ENCODE results near the gene ANKRD12. TPM values are rescaled to one million over a fixed set of nuclear protein-coding genes. Genes with fewer than 3 reads are reported as not detected.
"Not testable (repeated sequence)": the region's sequence is repeated elsewhere in the genome, so short reads cannot be mapped to it uniquely, and the experiment has no call there.

Gene ANKRD12
- total RNA-seq, 4 donors from 2014 or later: 43.5 to 59.7 (median 52.7) TPM

DNA sequence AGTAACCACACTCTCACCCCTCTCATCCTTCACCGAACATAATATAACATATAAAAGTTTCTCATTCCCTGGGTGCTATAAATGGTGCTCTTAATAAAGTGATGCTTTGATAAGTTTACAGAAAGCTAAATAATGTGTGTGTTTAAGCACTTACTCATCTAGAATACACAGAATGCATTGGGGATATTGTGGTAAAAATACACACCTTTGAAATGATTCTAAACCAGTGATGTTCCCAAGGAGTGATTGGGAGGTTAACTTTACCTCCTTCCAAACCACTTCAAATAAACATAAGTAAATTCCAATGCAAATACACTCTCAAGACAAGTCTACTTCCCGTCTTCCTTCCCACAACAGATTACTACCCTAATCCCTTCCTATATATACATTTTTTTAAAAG is 112.7 kb downstream of the ANKRD12 start:
- Histone ChIP-seq H3K4me3 (no peak overlapping the region), H3K36me3 (peaks cover 0 to 79% (median 12%) of the 10 kb centered on the region in 3 donors), H3K27me3 (no peaks in the 10 kb centered on the region), H3K4me1 (no peaks in the 10 kb centered on the region), H3K9me3 (peaks cover 0 to 4% (median 0%) of the 10 kb centered on the region in 4 donors), H3K27ac (no peak overlapping the region)
- WGBS, 2 donors: 90 to 94% methylated on average over 2 of the region's 2 CpGs
- no peak for DNase-seq (ENCODE audit: low spot score in 2 of 2)
- no peak for TF ChIP-seq POLR2A (IDR thresholded peaks at IDR 0.05)

DNA sequence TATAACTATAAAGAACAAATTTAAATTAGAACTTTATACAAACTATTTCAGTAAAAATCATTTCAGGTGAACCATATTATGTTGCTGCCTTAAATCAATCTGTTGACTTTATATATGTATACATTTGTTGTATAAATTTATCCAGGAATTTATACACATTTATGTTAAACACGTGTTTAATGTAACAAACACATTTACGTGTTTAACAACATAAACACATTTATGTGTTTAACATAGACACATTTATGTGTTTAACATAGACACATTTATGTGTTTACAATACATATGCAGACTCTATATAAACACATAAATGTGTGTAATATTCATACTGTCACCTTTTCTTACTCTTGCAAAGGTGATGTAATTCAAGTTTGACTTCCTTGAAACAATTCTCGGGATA is 122.6 kb downstream of the ANKRD12 start:
- H3K4me3 ChIP-seq: no peak overlapping the region
- no peak for DNase-seq (ENCODE audit: low spot score in 2 of 2)
- 94 to 95% methylated on average over 3 of the region's 3 CpGs for WGBS, 2 donors
- no peak overlapping the region for H3K27ac ChIP-seq
- TF ChIP-seq POLR2A (IDR thresholded peaks at IDR 0.05) (no peak), EP300 (IDR thresholded peaks at IDR 0.05) (no peak)
- TF ChIP-seq, protein P1, sequence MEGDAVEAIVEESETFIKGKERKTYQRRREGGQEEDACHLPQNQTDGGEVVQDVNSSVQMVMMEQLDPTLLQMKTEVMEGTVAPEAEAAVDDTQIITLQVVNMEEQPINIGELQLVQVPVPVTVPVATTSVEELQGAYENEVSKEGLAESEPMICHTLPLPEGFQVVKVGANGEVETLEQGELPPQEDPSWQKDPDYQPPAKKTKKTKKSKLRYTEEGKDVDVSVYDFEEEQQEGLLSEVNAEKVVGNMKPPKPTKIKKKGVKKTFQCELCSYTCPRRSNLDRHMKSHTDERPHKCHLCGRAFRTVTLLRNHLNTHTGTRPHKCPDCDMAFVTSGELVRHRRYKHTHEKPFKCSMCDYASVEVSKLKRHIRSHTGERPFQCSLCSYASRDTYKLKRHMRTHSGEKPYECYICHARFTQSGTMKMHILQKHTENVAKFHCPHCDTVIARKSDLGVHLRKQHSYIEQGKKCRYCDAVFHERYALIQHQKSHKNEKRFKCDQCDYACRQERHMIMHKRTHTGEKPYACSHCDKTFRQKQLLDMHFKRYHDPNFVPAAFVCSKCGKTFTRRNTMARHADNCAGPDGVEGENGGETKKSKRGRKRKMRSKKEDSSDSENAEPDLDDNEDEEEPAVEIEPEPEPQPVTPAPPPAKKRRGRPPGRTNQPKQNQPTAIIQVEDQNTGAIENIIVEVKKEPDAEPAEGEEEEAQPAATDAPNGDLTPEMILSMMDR (IDR thresholded peaks at IDR 0.05): no peak
- no peaks in the 10 kb centered on the region for H3K9me3 ChIP-seq
- no peaks in the 10 kb centered on the region for H3K27me3 ChIP-seq
- H3K36me3 ChIP-seq: peaks cover 0 to 40% (median 0%) of the 10 kb centered on the region in 3 donors
- no peaks in the 10 kb centered on the region for H3K4me1 ChIP-seq

DNA sequence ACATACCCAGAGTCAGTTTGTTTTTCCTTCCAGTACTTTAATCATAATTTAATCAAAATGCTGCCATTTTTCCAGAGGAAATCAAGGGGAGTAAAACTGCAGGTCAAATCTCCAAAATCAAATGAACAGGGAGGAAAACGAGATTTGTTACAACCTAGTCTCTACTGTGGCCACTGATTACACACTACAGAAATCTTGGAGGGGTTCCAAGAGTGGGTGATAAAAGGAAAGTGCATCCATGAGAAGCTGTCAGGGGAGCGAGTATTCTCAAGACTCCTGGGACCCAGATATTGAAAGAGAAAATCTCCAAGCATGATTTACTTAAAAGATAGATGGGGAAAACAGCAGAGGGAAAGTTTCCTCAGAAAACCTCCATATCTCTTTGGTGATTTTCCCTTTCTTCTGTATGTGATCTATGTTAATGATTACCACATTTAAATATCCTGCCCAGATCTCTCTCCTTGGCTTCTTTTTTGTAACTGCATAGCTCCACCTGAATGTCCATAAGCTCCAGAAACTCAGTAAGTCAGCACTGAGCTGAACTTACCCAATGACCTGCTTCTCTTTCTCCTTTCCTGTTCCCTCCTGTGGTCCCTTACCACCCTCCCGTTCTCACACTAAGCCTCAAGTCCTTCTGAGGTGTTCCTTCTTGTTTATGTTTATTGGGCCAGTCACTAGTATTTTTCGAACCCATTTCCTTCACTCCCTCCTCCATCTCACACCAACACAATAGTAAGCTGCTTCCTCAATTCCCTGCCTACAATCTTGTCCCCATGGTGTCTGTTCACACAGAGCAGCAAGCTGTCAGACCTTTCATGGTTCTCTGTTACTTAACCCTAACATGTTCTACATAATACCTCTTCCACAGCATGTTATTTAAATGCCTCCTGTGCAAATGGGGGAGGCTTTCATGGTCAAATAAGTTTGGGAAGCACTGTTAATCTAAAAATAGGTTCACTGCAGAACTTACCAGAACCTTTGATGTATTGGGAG is 124.1 kb downstream of the ANKRD12 start:
- no peak for DNase-seq (ENCODE audit: low spot score in 2 of 2)
- Histone ChIP-seq H3K27me3 (no peaks in the 10 kb centered on the region), H3K36me3 (peaks cover 0 to 46% (median 8%) of the 10 kb centered on the region in 3 donors), H3K4me1 (no peaks in the 10 kb centered on the region), H3K4me3 (no peak overlapping the region), H3K27ac (no peak overlapping the region), H3K9me3 (no peaks in the 10 kb centered on the region)
- 49 to 57% methylated on average over 4 of the region's 4 CpGs for WGBS, 2 donors
- no peak for TF ChIP-seq POLR2A (IDR thresholded peaks at IDR 0.05)
- TF ChIP-seq EP300 (IDR thresholded peaks at IDR 0.05): no peak
- TF ChIP-seq, protein P1 (IDR thresholded peaks at IDR 0.05): no peak

DNA sequence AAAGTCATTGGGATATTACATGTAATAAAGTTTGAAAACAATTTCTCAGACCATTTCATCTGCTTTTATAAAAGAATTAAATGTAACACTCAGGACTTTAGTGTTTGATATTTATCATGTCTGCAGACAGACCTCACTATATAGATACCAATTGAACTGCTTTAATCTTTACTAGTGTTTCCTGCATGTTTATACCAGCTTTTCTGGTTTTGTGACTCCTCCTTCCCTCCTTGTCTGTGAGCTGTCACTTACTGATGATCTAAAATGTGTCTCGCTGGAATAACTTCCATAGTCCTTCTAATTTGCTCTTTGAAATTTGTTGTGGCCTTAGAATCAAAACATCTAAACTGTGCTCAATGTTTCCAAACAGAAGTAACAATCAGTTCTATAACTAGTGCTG is 126.7 kb downstream of the ANKRD12 start:
- H3K27ac ChIP-seq: no peak overlapping the region
- no peaks in the 10 kb centered on the region for H3K9me3 ChIP-seq
- no peaks in the 10 kb centered on the region for H3K4me1 ChIP-seq
- WGBS, 2 donors: 95% methylated on average over 1 of the region's 1 CpG
- peaks cover 0 to 33% (median 8%) of the 10 kb centered on the region in 3 donors for H3K36me3 ChIP-seq
- H3K4me3 ChIP-seq: no peak overlapping the region
- TF ChIP-seq EP300 (IDR thresholded peaks at IDR 0.05) (no peak), POLR2A (IDR thresholded peaks at IDR 0.05) (no peak)
- TF ChIP-seq, protein P1 (IDR thresholded peaks at IDR 0.05): no peak
- no peaks in the 10 kb centered on the region for H3K27me3 ChIP-seq
- DNase-seq (ENCODE audit: low spot score in 2 of 2): no peak

DNA sequence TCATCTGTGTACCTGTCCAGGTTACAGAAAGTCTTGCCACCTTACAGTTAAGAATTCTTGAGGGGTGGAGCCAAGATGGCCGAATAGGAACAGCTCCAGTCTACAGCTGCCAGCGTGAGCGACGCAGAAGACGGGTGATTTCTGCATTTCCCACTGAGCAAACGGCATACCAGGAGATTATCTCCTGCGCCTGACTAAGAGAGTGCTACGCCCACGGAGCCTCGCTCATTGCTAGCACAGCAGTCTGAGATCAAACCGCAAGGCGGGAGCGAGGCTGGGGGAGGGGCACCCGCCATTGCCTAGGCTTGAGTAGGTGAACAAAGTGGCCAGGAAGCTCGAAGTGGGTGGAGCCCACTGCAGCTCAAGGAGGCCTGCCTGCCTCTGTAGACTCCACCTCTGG is 128.2 kb downstream of the ANKRD12 start:
- not testable (repeated sequence) for H3K4me3 ChIP-seq; H3K4me1 ChIP-seq; H3K27me3 ChIP-seq; H3K27ac ChIP-seq; DNase-seq (ENCODE audit: low spot score in 2 of 2); H3K9me3 ChIP-seq
- H3K36me3 ChIP-seq: peaks cover 0 to 28% (median 8%) of the 10 kb centered on the region in 3 donors
- WGBS, 2 donors: 97% methylated on average over 15 of the region's 15 CpGs

DNA sequence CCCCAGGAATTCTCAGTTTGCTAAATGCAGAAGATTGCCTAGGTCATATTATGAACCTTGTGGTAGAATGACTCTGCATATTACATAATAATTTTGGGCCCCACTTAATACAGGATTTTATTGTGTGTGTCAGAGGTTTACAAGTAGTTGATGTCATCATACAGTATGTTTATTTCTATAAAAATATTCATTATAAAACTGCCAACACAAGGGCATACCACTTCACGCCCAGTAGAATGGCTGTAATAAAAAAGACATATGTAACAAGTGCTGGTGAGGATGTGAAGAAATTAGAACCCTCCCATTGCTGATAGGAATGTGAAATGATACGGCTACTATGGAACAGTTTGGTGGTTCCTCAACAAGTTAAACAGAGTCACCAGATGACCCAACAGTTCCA is 136.6 kb downstream of the ANKRD12 start:
- WGBS, 2 donors: 96 to 97% methylated on average over 2 of the region's 2 CpGs
- no peak overlapping the region for H3K27ac ChIP-seq
- DNase-seq (ENCODE audit: low spot score in 2 of 2): no peak
- H3K36me3 ChIP-seq: peaks cover 0 to 72% (median 0%) of the 10 kb centered on the region in 3 donors
- H3K9me3 ChIP-seq: no peaks in the 10 kb centered on the region
- TF ChIP-seq, protein P1 (IDR thresholded peaks at IDR 0.05): no peak
- no peak for TF ChIP-seq POLR2A (IDR thresholded peaks at IDR 0.05)
- no peaks in the 10 kb centered on the region for H3K4me1 ChIP-seq
- no peak overlapping the region for H3K4me3 ChIP-seq
- H3K27me3 ChIP-seq: no peaks in the 10 kb centered on the region

All from tibial nerve (tissue), 4 donors.